ENCODE data around the gene KDM4B. TPM values are rescaled to one million over a fixed set of nuclear protein-coding genes. Genes with fewer than 3 reads are reported as not detected.

KDM4B gene
- total and polyA plus RNA-seq, 4 donors = 17.1 to 49.5 (median 24.7) TPM

DNA sequence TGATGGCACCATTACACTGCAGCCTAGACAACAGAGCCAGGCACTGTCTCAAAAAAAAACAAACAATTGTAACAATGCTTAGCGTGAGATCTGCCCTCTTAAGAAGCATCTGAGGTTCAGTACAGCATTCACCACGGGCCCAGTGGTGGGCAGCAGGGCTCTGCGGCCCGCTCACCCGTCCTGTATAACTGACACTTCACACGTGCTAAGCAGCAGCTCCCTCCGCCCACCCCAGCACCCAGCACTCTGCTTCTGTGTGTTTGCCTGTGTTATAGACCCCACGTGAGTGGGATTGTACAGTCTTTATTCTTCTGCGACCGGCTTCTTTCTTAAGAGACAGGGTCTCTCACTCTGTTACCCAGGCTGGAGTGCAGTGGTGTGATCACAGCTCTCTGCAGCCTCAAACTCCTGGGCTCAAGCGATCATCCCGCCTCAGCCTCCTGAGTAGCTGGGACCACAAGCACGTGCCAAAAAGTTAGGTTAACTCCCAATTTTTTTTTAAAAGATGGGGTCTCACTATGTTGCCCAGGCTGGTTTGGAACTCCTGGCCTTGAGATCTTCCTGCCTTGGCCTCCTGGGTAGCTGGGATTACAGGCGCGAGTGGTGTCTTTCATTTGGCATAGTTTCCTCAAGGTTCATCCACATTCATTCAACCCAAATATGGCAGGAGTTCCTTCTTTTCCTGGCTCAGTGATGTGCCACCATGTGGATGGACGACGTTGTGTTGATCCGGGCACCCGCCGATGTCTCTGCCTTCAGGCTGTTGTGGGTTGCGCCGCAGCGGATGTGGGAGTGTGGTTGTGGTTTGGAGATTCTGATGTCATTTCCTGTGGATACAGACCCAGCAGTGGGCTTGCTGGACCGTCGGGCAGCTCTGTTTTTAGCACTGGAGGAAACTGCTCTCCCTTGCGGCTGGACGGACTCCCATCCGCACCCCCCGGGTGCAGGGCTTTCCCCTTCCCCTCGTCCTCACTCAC, 170.0 kb downstream of the KDM4B start:
- WGBS, 2 donors = 57 to 70% methylated on average over 30 of the region's 30 CpGs
- no peak for TF ChIP-seq CTCF (IDR thresholded peaks at IDR 0.05; ENCODE audit: control extremely low read depth, extremely low read depth)
- ATAC-seq (ENCODE audit: insufficient read depth, low FRiP score) = no peak
- Histone ChIP-seq H3K27ac (ENCODE audit: low read depth in 1 of 2, low read length in 1 of 2) (no peak overlapping the region), H3K4me3 (no peak overlapping the region), H3K9ac (ENCODE audit: insufficient read depth in 1 of 2, low read length in 2 of 2) (no peak overlapping the region), H3K27me3 (ENCODE audit: control insufficient read depth in 3 of 3, insufficient read depth in 3 of 3, low read length in 2 of 3) (no peaks in the 10 kb centered on the region), H3K9me3 (ENCODE audit: control insufficient read depth in 4 of 4, insufficient read depth in 3 of 4, low read length in 3 of 4) (no peaks in the 10 kb centered on the region), H3K36me3 (ENCODE audit: control insufficient read depth in 4 of 4, insufficient read depth in 4 of 4, low read length in 4 of 4) (peaks cover 7 to 85% (median 27%) of the 10 kb centered on the region in 4 donors), H3K4me1 (ENCODE audit: control insufficient read depth in 5 of 5, insufficient read depth in 5 of 5, low read length in 5 of 5) (peaks cover 0 to 10% (median 0%) of the 10 kb centered on the region in 5 donors)
- no peak for DNase-seq

GRCh38 chr19:5139583-5140325, 170.8 kb downstream of the KDM4B start:
- Histone ChIP-seq H3K9me3 (ENCODE audit: control insufficient read depth in 4 of 4, insufficient read depth in 3 of 4, low read length in 3 of 4) (no peaks in the 10 kb centered on the region), H3K4me1 (ENCODE audit: control insufficient read depth in 5 of 5, insufficient read depth in 5 of 5, low read length in 5 of 5) (peaks cover 0 to 10% (median 0%) of the 10 kb centered on the region in 5 donors), H3K4me3 (no peak overlapping the region), H3K27me3 (ENCODE audit: control insufficient read depth in 3 of 3, insufficient read depth in 3 of 3, low read length in 2 of 3) (no peaks in the 10 kb centered on the region), H3K36me3 (ENCODE audit: control insufficient read depth in 4 of 4, insufficient read depth in 4 of 4, low read length in 4 of 4) (peaks cover 7 to 84% (median 23%) of the 10 kb centered on the region in 4 donors), H3K9ac (ENCODE audit: insufficient read depth in 1 of 2, low read length in 2 of 2) (no peak overlapping the region), H3K27ac (ENCODE audit: low read depth in 1 of 2, low read length in 1 of 2) (no peak overlapping the region)
- DNase-seq = no peak
- ATAC-seq (ENCODE audit: insufficient read depth, low FRiP score) = no peak
- no peak for TF ChIP-seq CTCF (IDR thresholded peaks at IDR 0.05; ENCODE audit: control extremely low read depth, extremely low read depth)
- 68 to 83% methylated on average over 21 of the region's 21 CpGs for WGBS, 2 donors

DNA sequence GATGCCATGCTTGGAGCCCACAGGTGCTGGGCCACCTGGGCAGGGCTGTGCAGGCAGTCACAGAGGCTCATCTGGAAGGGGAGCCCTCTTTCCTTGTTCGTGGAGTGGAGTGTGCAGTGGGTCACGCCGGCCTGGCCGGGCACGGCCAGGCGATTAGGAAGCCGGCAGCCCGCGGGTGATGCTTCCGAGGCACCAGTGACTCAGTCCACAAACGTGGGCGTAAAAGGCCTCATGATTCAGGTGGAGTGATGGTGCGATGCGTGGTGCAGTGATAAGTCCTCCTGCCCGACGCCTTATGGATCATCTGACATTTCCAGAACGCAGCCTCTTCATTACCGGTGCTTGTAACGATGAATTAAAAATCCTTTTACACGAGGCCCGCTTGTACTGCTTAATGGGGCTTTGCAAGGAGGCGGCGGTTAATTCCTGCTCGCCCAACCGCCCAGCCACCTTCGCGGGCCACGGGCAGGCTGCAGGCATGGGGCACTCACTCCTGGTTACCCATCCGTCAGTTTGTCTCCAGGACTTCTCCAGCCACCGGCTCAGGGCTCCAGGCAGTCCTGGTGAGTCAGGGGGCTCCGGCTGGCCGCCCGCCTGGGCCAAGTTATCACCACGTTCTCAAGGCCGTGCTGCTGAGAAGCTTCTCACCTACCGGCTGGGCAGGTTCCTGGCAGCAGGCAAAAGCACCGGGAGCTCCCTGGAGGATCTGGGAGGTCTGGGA, 172.4 kb downstream of the KDM4B start:
- DNase-seq = no peak
- peaks cover 0 to 10% (median 0%) of the 10 kb centered on the region in 5 donors for H3K4me1 ChIP-seq (ENCODE audit: control insufficient read depth in 5 of 5, insufficient read depth in 5 of 5, low read length in 5 of 5)
- no peak overlapping the region for H3K9ac ChIP-seq (ENCODE audit: insufficient read depth in 1 of 2, low read length in 2 of 2)
- H3K9me3 ChIP-seq (ENCODE audit: control insufficient read depth in 4 of 4, insufficient read depth in 3 of 4, low read length in 3 of 4) = no peaks in the 10 kb centered on the region
- H3K36me3 ChIP-seq (ENCODE audit: control insufficient read depth in 4 of 4, insufficient read depth in 4 of 4, low read length in 4 of 4) = peaks cover 7 to 79% (median 25%) of the 10 kb centered on the region in 4 donors
- no peak for ATAC-seq (ENCODE audit: insufficient read depth, low FRiP score)
- H3K27me3 ChIP-seq (ENCODE audit: control insufficient read depth in 3 of 3, insufficient read depth in 3 of 3, low read length in 2 of 3) = no peaks in the 10 kb centered on the region
- H3K27ac ChIP-seq (ENCODE audit: low read depth in 1 of 2, low read length in 1 of 2) = no peak overlapping the region
- WGBS, 2 donors = 91 to 95% methylated on average over 37 of the region's 37 CpGs
- no peak for TF ChIP-seq CTCF (IDR thresholded peaks at IDR 0.05; ENCODE audit: control extremely low read depth, extremely low read depth)
- no peak overlapping the region for H3K4me3 ChIP-seq
